Skeletal muscle tissue (tissue), 5 donors: ENCODE measurements around the gene OR2A2. TPM values are rescaled to one million over a fixed set of nuclear protein-coding genes. Genes with fewer than 3 reads are reported as not detected.

Source experiments
- H3K27ac ChIP-seq: one replicate; pipeline ENCODE4 v1.7.0; 2013; ENCODE audit warnings: mild to moderate bottlenecking, low read depth, low read length, inconsistent platforms
- H3K27me3 ChIP-seq, 3 donors: one replicate each; pipeline ENCODE4 v1.7.0; 2013; ENCODE audit warnings: low read length in 3 of 3; ENCODE audit not compliant: control insufficient read depth in 3 of 3, insufficient read depth in 3 of 3
- H3K36me3 ChIP-seq, 3 donors: one replicate each; pipeline ENCODE4 v1.7.0; 2013; ENCODE audit warnings: low read length in 3 of 3; ENCODE audit not compliant: control insufficient read depth in 3 of 3, insufficient read depth in 3 of 3
- H3K4me1 ChIP-seq, 3 donors: one replicate each; pipeline ENCODE4 v1.7.0; 2013; ENCODE audit warnings: low read length in 3 of 3, mild to moderate bottlenecking in 3 of 3; ENCODE audit not compliant: control insufficient read depth in 3 of 3, insufficient read depth in 3 of 3
- H3K4me3 ChIP-seq, 3 donors: one replicate each; pipeline ENCODE4 v1.7.0; 2013; ENCODE audit warnings: low read length in 3 of 3
- H3K9ac ChIP-seq, 3 donors: one replicate each; pipeline ENCODE4 v1.7.0; 2013; ENCODE audit warnings: low read length in 3 of 3, mild to moderate bottlenecking in 3 of 3, moderate library complexity in 2 of 3, low read depth in 1 of 3
- H3K9me3 ChIP-seq, 3 donors: one replicate each; pipeline ENCODE4 v1.7.0; 2013; ENCODE audit warnings: low read length in 3 of 3; ENCODE audit not compliant: control insufficient read depth in 3 of 3
- small RNA-seq: library from RNA; depleted of rRNA; stranded (forward); fragments of <200 nt; gene quantifications from one replicate; pipeline ENCODE3, GENCODE V24; 2014
- total RNA-seq: library from RNA; depleted of rRNA; stranded (reverse); fragments of >200 nt; gene quantifications from one replicate; pipeline ENCODE4 v1.2.3, GENCODE V29; 2014
- donor health status: Osteomylitis.

OR2A2 gene
- total RNA-seq, 1 donor from 2014 or later, result not detected

GRCh38 chr7:144132262-144132661, 22.9 kb downstream of the OR2A2 start:
- H3K4me1 ChIP-seq, result no peaks in the 10 kb centered on the region
- no peak overlapping the region for H3K9ac ChIP-seq
- H3K27ac ChIP-seq, result no peak overlapping the region
- H3K9me3 ChIP-seq, result no peaks in the 10 kb centered on the region
- no peak overlapping the region for H3K4me3 ChIP-seq
- H3K27me3 ChIP-seq, result no peaks in the 10 kb centered on the region
- no peaks in the 10 kb centered on the region for H3K36me3 ChIP-seq

- Histone ChIP-seq H3K9ac (no peak overlapping the region), H3K27ac (no peak overlapping the region), H3K4me1 (no peaks in the 10 kb centered on the region), H3K4me3 (no peak overlapping the region), H3K27me3 (no peaks in the 10 kb centered on the region), H3K9me3 (no peaks in the 10 kb centered on the region), H3K36me3 (no peaks in the 10 kb centered on the region)
These were observed 23.9 kb downstream of the OR2A2 start for GRCh38 chr7:144133307-144133706.

- Histone ChIP-seq H3K4me3 (no peak overlapping the region), H3K9ac (no peak overlapping the region), H3K9me3 (no peaks in the 10 kb centered on the region), H3K36me3 (no peaks in the 10 kb centered on the region), H3K4me1 (no peaks in the 10 kb centered on the region), H3K27ac (no peak overlapping the region), H3K27me3 (no peaks in the 10 kb centered on the region)
These were observed 24.7 kb downstream of the OR2A2 start for GRCh38 chr7:144134116-144134515.

DNA sequence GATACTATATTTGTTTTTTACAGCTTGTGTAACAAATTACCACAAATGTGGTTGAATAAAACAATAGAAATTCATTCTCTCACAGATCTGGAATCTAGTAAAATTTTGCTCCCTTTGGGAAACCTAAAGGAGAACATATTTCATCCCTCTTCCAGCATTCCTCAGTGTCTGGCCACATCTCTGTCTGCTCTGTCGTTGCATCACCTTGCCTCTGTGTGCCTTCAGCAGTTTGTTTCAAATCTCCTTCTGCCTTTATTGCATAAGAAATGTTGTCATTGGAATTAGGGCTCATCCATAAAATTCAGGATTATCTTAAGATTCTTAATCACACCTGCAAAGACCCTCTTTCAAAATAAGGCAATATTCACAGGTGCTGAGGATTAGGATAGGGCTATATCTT, 28.1 kb downstream of the OR2A2 start:
- no peaks in the 10 kb centered on the region for H3K9me3 ChIP-seq
- no peak overlapping the region for H3K27ac ChIP-seq
- H3K9ac ChIP-seq, result no peak overlapping the region
- no peaks in the 10 kb centered on the region for H3K4me1 ChIP-seq
- no peak overlapping the region for H3K4me3 ChIP-seq
- H3K36me3 ChIP-seq, result no peaks in the 10 kb centered on the region
- no peaks in the 10 kb centered on the region for H3K27me3 ChIP-seq

DNA sequence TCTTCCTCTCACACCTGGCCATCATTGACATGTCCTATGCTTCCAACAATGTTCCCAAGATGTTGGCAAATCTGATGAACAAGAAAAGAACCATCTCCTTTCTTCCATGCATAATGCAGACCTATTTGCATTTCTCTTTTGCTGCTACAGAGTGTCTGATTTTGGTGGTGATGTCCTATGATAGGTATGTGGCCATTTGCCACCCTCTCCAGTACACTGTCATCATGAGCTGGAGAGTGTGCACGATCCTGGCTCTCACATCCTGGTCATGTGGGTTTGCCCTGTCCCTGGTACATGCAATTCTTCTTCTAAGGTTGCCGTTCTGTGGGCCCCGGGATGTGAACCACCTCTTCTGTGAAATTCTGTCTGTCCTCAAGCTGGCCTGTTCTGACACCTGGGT, 32.8 kb downstream of the OR2A2 start:
- no peaks in the 10 kb centered on the region for H3K4me1 ChIP-seq
- H3K36me3 ChIP-seq, result no peaks in the 10 kb centered on the region
- no peaks in the 10 kb centered on the region for H3K27me3 ChIP-seq
- H3K27ac ChIP-seq, result no peak overlapping the region
- H3K9me3 ChIP-seq, result peaks cover 2 to 4% (median 3%) of the 10 kb centered on the region in 3 donors
- no peak overlapping the region for H3K9ac ChIP-seq
- no peak overlapping the region for H3K4me3 ChIP-seq

DNA sequence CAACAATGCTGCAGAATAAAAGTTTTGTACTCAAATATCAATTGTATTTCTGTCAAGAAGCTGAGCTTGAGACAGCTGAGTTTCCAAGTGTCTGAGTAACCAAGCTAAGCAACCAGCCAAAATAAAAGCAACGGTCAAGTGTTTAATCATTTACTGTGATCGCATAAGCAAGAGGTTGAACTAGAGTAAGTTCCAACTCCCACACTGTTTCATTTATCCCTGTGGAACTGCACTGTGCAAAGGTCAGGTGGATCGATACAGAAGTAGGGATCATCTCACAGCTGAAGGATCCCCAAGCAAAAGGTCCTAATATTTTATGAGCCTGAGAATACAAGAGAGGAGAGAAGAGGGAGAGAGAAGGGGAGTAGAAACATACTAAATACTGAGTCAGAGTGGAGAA, 35.0 kb downstream of the OR2A2 start:
- Histone ChIP-seq H3K4me3 (no peak overlapping the region), H3K4me1 (no peaks in the 10 kb centered on the region), H3K36me3 (no peaks in the 10 kb centered on the region), H3K9ac (no peak overlapping the region), H3K27me3 (no peaks in the 10 kb centered on the region), H3K9me3 (peaks cover 6 to 12% (median 8%) of the 10 kb centered on the region in 3 donors), H3K27ac (no peak overlapping the region)

DNA sequence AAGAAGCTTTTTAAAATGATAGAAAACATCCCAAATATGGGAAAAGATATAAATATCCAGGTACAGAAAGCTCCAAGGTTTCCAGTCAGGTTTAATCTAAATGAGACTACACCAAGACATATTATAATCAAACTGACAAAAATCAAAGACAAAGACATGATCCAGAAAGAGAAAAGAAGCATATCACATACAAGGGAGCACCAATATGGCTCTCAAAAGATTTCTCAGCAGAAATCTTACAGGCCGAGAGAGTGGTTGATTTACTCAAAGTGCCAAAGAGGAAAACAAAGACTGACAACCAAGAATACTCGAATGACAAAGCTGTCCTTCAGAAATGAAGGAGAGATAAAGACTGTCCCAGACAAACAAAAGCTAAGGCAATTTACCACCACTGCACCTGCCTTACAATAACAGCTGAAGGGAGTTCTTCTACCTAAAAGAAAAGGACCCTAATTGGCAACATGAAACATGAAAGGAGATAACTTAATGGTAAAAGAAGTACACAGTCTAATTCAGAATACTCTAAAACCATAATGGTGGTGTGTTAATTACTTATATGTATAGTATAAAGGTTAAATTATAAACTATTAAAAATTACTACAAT, 38.9 kb downstream of the OR2A2 start:
- Histone ChIP-seq H3K4me1 (no peaks in the 10 kb centered on the region), H3K9me3 (peaks cover 6 to 16% (median 8%) of the 10 kb centered on the region in 3 donors), H3K4me3 (no peak overlapping the region), H3K9ac (no peak overlapping the region), H3K27me3 (no peaks in the 10 kb centered on the region), H3K27ac (no peak overlapping the region), H3K36me3 (no peaks in the 10 kb centered on the region)

- Histone ChIP-seq H3K27me3 (no peaks in the 10 kb centered on the region), H3K36me3 (no peaks in the 10 kb centered on the region), H3K9ac (no peak overlapping the region), H3K4me3 (no peak overlapping the region), H3K27ac (no peak overlapping the region), H3K4me1 (no peaks in the 10 kb centered on the region), H3K9me3 (no peaks in the 10 kb centered on the region)
These were observed 49.5 kb downstream of the OR2A2 start for GRCh38 chr7:144158861-144159260.

Small RNA genes lying within 50 kb of the gene (small RNA-seq; reads per million reads assigned to genes)
- gene OR2A41P, result not detected

Other genes with a start within 250 kb of the OR2A2 start
- 90.3 TPM for gene TCAF1, start 207.4 kb upstream of the OR2A2 start, total RNA-seq
- gene OR2F2, start 174.3 kb upstream of the OR2A2 start, total RNA-seq, result not detected
- not detected for gene OR2F1, start 154.7 kb upstream of the OR2A2 start, total RNA-seq
- not detected for gene OR6B1, start 109.3 kb upstream of the OR2A2 start, total RNA-seq
- gene OR2A5, start 60.6 kb upstream of the OR2A2 start, total RNA-seq, result not detected
- not detected for gene OR2A25, start 39.8 kb upstream of the OR2A2 start, total RNA-seq
- gene OR2A12, start 23.3 kb upstream of the OR2A2 start, total RNA-seq, result not detected
- gene OR2A14, start 13.6 kb downstream of the OR2A2 start, total RNA-seq, result not detected
- not detected for gene CTAGE4, start 73.9 kb downstream of the OR2A2 start, total RNA-seq
- gene ARHGEF35, start 86.2 kb downstream of the OR2A2 start, total RNA-seq, result 1.6 TPM
- under 0.01 TPM for gene OR2A42, start 130.0 kb downstream of the OR2A2 start, total RNA-seq
- not detected for gene OR2A7, start 155.2 kb downstream of the OR2A2 start, total RNA-seq
- not detected for gene CTAGE8, start 159.7 kb downstream of the OR2A2 start, total RNA-seq
- gene OR2A1, start 202.8 kb downstream of the OR2A2 start, total RNA-seq, result under 0.01 TPM
- 0.52 TPM for gene ARHGEF5, start 245.8 kb downstream of the OR2A2 start, total RNA-seq